ENCODE data around the gene SH3D21.

Gene SH3D21

GRCh38 chr1:36306210-36306901, at the start of gene SH3D21 (continued):
- TF ChIP-seq PRDM4 (tag by site-specific recombination; IDR thresholded peaks at IDR 0.05) (no peak), ZNF777 (tag by site-specific recombination; IDR thresholded peaks at IDR 0.05; ENCODE audit: borderline replicate concordance) (peak; percentile 47; the same call in 1 of the 2 replicates), YY1 (tag by site-specific recombination; IDR thresholded peaks at IDR 0.05) (0 out of 2 replicates have a peak, but pooled peaks have one; percentile 37), GLIS1 (tag by site-specific recombination; IDR thresholded peaks at IDR 0.05) (peak; percentile 5; the same call in 1 of the 2 replicates), ZNF221 (tag by site-specific recombination; IDR thresholded peaks at IDR 0.05; ENCODE audit: borderline replicate concordance) (no peak), PBX3 (CRISPR knock-in tag; IDR thresholded peaks at IDR 0.05) (0 out of 2 replicates have a peak, but pooled peaks have one; percentile 38), EGR2 (tag by site-specific recombination; IDR thresholded peaks at IDR 0.05; ENCODE audit: low read depth) (peak; percentile 85), TRIM28 (IDR thresholded peaks at IDR 0.05; ENCODE audit: borderline replicate concordance, low read length) (no peak), IKZF3 (tag by site-specific recombination; IDR thresholded peaks at IDR 0.05) (0 out of 2 replicates have a peak, but pooled peaks have one; percentile 15), ZNF670 (tag by site-specific recombination; IDR thresholded peaks at IDR 0.05; ENCODE audit: low read depth) (no peak), ZBTB6 (tag by site-specific recombination; IDR thresholded peaks at IDR 0.05) (0 out of 2 replicates have a peak, but pooled peaks have one; percentile 16)

GRCh38 chr1:36256558-36257374, 49.4 kb upstream of the SH3D21 start:
- peak; percentile 34; the same call in 1 of the 2 replicates for TF ChIP-seq ZNF623 (tag by site-specific recombination; IDR thresholded peaks at IDR 0.05)
- TF ChIP-seq ZNF239 (tag by site-specific recombination; IDR thresholded peaks at IDR 0.05) = no peak
- no peak for TF ChIP-seq ZNF664 (tag by site-specific recombination; IDR thresholded peaks at IDR 0.05)
- TF ChIP-seq ZNF626 (tag by site-specific recombination; IDR thresholded peaks at IDR 0.05) = no peak
- no peak for TF ChIP-seq YY2 (tag by site-specific recombination; IDR thresholded peaks at IDR 0.05)
- TF ChIP-seq ZNF133 (tag by site-specific recombination; IDR thresholded peaks at IDR 0.05) = no peak
- TF ChIP-seq GLIS2 (tag by site-specific recombination; IDR thresholded peaks at IDR 0.05) = no peak
- TF ChIP-seq ZNF324 (tag by site-specific recombination; IDR thresholded peaks at IDR 0.05) = no peak
- no peak for TF ChIP-seq ZNF791 (tag by site-specific recombination; IDR thresholded peaks at IDR 0.05)
- peaks cover 16 to 32% of the 10 kb centered on the region in 2 experiments; a peak in 2 of 3 replicates for H3K36me3 ChIP-seq (ENCODE audit: control insufficient read depth in 2 of 2, insufficient read depth in 1 of 2, low read length in 2 of 2)
- no peak overlapping the region for H3K4me3 ChIP-seq (ENCODE audit: low read depth, low read length)
- H3K9me3 ChIP-seq (ENCODE audit: control insufficient read depth, insufficient read depth, low read depth, low read length) = no peaks in the 10 kb centered on the region
- H3K4me1 ChIP-seq (ENCODE audit: control insufficient read depth, insufficient read depth, low read length) = peaks cover 29% of the 10 kb centered on the region
- ChIA-PET CTCF (interaction anchor here (0.7 kb wide), 2 partner anchors 26 to 44 kb away, joined by 3 to 4 read pairs; no protein-coding TSS in a partner anchor), POLR2A (no interaction called here)
- no peak overlapping the region for H3K27ac ChIP-seq (ENCODE audit: extremely low read depth, low read depth, low read length)

All from HEK293 (cell line).